Body of pancreas (tissue), 4 donors: ENCODE results near the gene PPP1R7.

Experiments
- POLR2A ChIP-seq, 3 donors: fragments of 450-650 bp; IDR thresholded peaks; one replicate each; pipeline ENCODE4 v1.6.1; 2016; ENCODE audit warnings: antibody characterized with exemption in 3 of 3, mild to moderate bottlenecking in 2 of 3
- TF ChIP-seq, protein P1 (sequence below), 7 experiments: fragments of 450-650 bp in 4 of 7; fragments of 200-600 bp in 3 of 7; sonication (generic) in 3 of 7; IDR thresholded peaks; one replicate each; pipeline ENCODE4 v1.5.1; 2016 to 2019; ENCODE audit warnings: antibody characterized with exemption in 7 of 7

- TF ChIP-seq, protein P1, sequence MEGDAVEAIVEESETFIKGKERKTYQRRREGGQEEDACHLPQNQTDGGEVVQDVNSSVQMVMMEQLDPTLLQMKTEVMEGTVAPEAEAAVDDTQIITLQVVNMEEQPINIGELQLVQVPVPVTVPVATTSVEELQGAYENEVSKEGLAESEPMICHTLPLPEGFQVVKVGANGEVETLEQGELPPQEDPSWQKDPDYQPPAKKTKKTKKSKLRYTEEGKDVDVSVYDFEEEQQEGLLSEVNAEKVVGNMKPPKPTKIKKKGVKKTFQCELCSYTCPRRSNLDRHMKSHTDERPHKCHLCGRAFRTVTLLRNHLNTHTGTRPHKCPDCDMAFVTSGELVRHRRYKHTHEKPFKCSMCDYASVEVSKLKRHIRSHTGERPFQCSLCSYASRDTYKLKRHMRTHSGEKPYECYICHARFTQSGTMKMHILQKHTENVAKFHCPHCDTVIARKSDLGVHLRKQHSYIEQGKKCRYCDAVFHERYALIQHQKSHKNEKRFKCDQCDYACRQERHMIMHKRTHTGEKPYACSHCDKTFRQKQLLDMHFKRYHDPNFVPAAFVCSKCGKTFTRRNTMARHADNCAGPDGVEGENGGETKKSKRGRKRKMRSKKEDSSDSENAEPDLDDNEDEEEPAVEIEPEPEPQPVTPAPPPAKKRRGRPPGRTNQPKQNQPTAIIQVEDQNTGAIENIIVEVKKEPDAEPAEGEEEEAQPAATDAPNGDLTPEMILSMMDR (IDR thresholded peaks at IDR 0.05) = no peak
- TF ChIP-seq POLR2A (IDR thresholded peaks at IDR 0.05) = no peak
Observed at GRCh38 chr2:241228860-241229516, 78.7 kb downstream of the PPP1R7 start.
